HepG2 (cell line): ENCODE data around the gene TFE3. TPM values are rescaled to one million over a fixed set of nuclear protein-coding genes. Genes with fewer than 3 reads are reported as not detected.

Experiments
- FOXM1 ChIP-seq: sonication (generic); formaldehyde crosslinking; IDR thresholded peaks from 2 replicates; pipeline ENCODE4 v1.5.0; 2020; ENCODE audit warnings: missing genetic modification reagents
- KDM5B ChIP-seq: sonication (generic); formaldehyde crosslinking; IDR thresholded peaks from 2 replicates; pipeline ENCODE4 v1.4.0; 2020; ENCODE audit warnings: missing genetic modification reagents, mild to moderate bottlenecking, borderline replicate concordance
- KMT2B ChIP-seq: IDR thresholded peaks from 2 replicates; pipeline ENCODE4 v1.6.1; 2016; ENCODE audit warnings: missing genetic modification reagents, missing compliant biosample characterization
- PATZ1 ChIP-seq: sonication (generic); formaldehyde crosslinking; IDR thresholded peaks from 2 replicates; pipeline ENCODE4 v1.4.0; 2020; ENCODE audit warnings: missing genetic modification reagents
- POLR2A ChIP-seq, 2 experiments: IDR thresholded peaks; 2 replicates each; pipeline ENCODE4 v1.6.1; 2011; ENCODE audit warnings: low read depth in 2 of 2, low read length in 2 of 2, mild to moderate bottlenecking in 1 of 2, moderate library complexity in 1 of 2; ENCODE audit not compliant: insufficient read depth in 1 of 2
- SRSF4 ChIP-seq: fragments of 200-400 bp; formaldehyde crosslinking; IDR thresholded peaks from one replicate; pipeline ENCODE4 v1.6.1; 2018; ENCODE audit warnings: mild to moderate bottlenecking, low read depth, low read length, moderate library complexity; ENCODE audit not compliant: poor library complexity, severe bottlenecking
- ZFX ChIP-seq: sonication (generic); formaldehyde crosslinking; IDR thresholded peaks from 2 replicates; pipeline ENCODE4 v1.4.0; 2020; ENCODE audit warnings: mild to moderate bottlenecking, low read depth, missing genetic modification reagents, moderate library complexity
- ZNF605 ChIP-seq: sonication (generic); formaldehyde crosslinking; IDR thresholded peaks from 2 replicates; pipeline ENCODE4 v1.8.0; 2022; ENCODE audit warnings: mild to moderate bottlenecking, missing genetic modification reagents
- ZNF768 ChIP-seq: sonication (generic); formaldehyde crosslinking; IDR thresholded peaks from 2 replicates; pipeline ENCODE4 v1.4.0; 2020; ENCODE audit warnings: missing genetic modification reagents
- ZNF776 ChIP-seq: sonication (generic); formaldehyde crosslinking; IDR thresholded peaks from 2 replicates; pipeline ENCODE4 v1.4.0; 2020; ENCODE audit warnings: mild to moderate bottlenecking, missing genetic modification reagents
- ZNF891 ChIP-seq: sonication (generic); formaldehyde crosslinking; IDR thresholded peaks from 2 replicates; pipeline ENCODE4 v1.5.0; 2020; ENCODE audit warnings: mild to moderate bottlenecking, missing genetic modification reagents
- polyA plus RNA-seq, 8 experiments: library from polyadenylated mRNA; depleted of rRNA in 3 of 8; stranded (reverse) in 7 of 8; unstranded in 1 of 8; fragments of >200 nt; fragmentation: Illumina TruSeq in 4 of 8; extraction: Trizol in 4 of 8; gene quantifications; 2 replicates each; pipeline versions ENCODE4 v1.2.1 to v1.2.3, GENCODE V29; 2011 to 2016; ENCODE audit warnings: low read depth in 4 of 8, missing spikeins in 1 of 8, mixed read lengths in 1 of 8; ENCODE audit not compliant: insufficient read depth in 1 of 8
- total RNA-seq, 5 experiments: library from RNA; depleted of rRNA; stranded (reverse); fragments of >200 nt; fragmentation: Illumina TruSeq; extraction: Trizol; gene quantifications; 2 replicates each; pipeline ENCODE4 v1.2.3, GENCODE V29; 2016; ENCODE audit warnings: low read depth in 1 of 5
- TF ChIP-seq, protein P1 (sequence below): sonication (generic); formaldehyde crosslinking; IDR thresholded peaks from 2 replicates; pipeline ENCODE4 v1.4.0; 2020; ENCODE audit warnings: missing genetic modification reagents
- TF ChIP-seq, protein P2 (sequence below), 2 experiments: IDR thresholded peaks; 2 replicates each; pipeline ENCODE4 v1.6.1; 2011 to 2012; ENCODE audit warnings: low read length in 2 of 2, borderline replicate concordance in 1 of 2, low read depth in 1 of 2, mild to moderate bottlenecking in 1 of 2, moderate library complexity in 1 of 2
- TF ChIP-seq, protein P3 (sequence below): sonication (generic); formaldehyde crosslinking; IDR thresholded peaks from 2 replicates; pipeline ENCODE4 v1.8.0; 2022; ENCODE audit warnings: mild to moderate bottlenecking, missing genetic modification reagents, borderline replicate concordance
- TF ChIP-seq, protein P4 (sequence below): sonication (generic); formaldehyde crosslinking; conservative IDR thresholded peaks from 2 replicates; pipeline ENCODE4 v1.8.1; 2023; ENCODE audit warnings: missing genetic modification reagents
- TF ChIP-seq, protein P5 (sequence below): sonication (generic); formaldehyde crosslinking; IDR thresholded peaks from 2 replicates; pipeline ENCODE4 v1.4.0; 2020; ENCODE audit warnings: mild to moderate bottlenecking, missing genetic modification reagents

The TFE3 gene
- total and polyA plus RNA-seq, 2 of the 13 experiments (the other 11 are each of a cell fraction or from before 2014, with no cell fraction given), result 8.3 to 12.3 TPM

DNA sequence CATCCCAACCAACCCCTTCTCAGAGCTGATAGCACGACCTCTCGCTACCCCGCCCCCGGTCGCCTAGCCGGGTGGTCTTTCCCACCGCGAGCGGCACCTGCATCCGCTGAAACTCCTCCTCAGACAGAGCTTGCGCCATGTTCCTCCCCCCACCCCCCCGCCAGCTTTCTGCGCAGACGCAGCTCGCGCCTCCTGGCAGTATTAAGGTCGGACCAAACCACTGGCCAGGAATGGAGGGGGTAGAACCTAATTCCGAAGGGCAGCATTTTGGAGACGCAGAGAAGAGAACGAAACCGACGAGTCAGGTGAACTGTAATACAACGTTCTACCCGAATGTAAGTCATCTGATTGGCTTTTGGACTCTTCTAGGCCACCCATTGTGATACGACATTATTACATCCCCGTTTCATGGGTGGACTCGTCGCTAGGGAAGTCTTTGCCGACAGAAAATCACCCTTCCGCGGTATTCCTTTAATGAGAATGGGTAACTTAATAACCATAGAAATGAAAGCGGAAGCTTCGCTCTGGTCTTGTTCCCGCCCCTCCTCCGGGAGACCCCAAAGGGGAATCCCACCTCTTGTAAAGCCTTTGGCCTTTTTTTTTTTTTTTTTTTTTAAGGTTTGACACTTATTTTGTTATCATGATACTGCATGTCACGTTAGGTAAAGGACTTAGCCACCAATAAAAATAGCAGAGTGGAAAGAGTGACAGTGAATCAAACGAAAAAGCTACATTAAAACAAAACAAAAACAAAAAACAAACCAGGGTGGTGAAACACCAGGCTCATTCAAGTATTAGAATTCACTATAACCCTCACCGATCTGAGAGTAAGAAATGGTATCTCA, 40.8 kb downstream of the TFE3 start, which contains the start of gene GRIPAP1 (continued):
- TF ChIP-seq, protein P1, sequence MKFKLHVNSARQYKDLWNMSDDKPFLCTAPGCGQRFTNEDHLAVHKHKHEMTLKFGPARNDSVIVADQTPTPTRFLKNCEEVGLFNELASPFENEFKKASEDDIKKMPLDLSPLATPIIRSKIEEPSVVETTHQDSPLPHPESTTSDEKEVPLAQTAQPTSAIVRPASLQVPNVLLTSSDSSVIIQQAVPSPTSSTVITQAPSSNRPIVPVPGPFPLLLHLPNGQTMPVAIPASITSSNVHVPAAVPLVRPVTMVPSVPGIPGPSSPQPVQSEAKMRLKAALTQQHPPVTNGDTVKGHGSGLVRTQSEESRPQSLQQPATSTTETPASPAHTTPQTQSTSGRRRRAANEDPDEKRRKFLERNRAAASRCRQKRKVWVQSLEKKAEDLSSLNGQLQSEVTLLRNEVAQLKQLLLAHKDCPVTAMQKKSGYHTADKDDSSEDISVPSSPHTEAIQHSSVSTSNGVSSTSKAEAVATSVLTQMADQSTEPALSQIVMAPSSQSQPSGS (CRISPR knock-in tag), result no peak
- TF ChIP-seq KDM5B (CRISPR knock-in tag) (no peak), ZNF768 (CRISPR knock-in tag) (no peak), ZNF776 (CRISPR knock-in tag) (no peak), POLR2A (IDR thresholded peaks at IDR 0.05; ENCODE audit: insufficient read depth in 1 of 2, low read depth in 2 of 2, low read length in 2 of 2) (peak in 1 of 2 experiments; percentile 73; a peak in 3 of 4 replicates), PATZ1 (CRISPR knock-in tag) (peak; percentile 86), SRSF4 (no peak), KMT2B (CRISPR knock-in tag) (no peak), ZNF891 (CRISPR knock-in tag) (no peak), FOXM1 (CRISPR knock-in tag) (no peak), ZFX (no peak), ZNF605 (0 out of 2 replicates have a peak, but pooled peaks have one; percentile 22)
- TF ChIP-seq, protein P2, sequence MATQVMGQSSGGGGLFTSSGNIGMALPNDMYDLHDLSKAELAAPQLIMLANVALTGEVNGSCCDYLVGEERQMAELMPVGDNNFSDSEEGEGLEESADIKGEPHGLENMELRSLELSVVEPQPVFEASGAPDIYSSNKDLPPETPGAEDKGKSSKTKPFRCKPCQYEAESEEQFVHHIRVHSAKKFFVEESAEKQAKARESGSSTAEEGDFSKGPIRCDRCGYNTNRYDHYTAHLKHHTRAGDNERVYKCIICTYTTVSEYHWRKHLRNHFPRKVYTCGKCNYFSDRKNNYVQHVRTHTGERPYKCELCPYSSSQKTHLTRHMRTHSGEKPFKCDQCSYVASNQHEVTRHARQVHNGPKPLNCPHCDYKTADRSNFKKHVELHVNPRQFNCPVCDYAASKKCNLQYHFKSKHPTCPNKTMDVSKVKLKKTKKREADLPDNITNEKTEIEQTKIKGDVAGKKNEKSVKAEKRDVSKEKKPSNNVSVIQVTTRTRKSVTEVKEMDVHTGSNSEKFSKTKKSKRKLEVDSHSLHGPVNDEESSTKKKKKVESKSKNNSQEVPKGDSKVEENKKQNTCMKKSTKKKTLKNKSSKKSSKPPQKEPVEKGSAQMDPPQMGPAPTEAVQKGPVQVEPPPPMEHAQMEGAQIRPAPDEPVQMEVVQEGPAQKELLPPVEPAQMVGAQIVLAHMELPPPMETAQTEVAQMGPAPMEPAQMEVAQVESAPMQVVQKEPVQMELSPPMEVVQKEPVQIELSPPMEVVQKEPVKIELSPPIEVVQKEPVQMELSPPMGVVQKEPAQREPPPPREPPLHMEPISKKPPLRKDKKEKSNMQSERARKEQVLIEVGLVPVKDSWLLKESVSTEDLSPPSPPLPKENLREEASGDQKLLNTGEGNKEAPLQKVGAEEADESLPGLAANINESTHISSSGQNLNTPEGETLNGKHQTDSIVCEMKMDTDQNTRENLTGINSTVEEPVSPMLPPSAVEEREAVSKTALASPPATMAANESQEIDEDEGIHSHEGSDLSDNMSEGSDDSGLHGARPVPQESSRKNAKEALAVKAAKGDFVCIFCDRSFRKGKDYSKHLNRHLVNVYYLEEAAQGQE (IDR thresholded peaks at IDR 0.05; ENCODE audit: borderline replicate concordance in 1 of 2, low read depth in 1 of 2, low read length in 2 of 2), result peak in 1 of 2 experiments; percentile 32; a peak in 1 of 4 replicates
- TF ChIP-seq, protein P3, sequence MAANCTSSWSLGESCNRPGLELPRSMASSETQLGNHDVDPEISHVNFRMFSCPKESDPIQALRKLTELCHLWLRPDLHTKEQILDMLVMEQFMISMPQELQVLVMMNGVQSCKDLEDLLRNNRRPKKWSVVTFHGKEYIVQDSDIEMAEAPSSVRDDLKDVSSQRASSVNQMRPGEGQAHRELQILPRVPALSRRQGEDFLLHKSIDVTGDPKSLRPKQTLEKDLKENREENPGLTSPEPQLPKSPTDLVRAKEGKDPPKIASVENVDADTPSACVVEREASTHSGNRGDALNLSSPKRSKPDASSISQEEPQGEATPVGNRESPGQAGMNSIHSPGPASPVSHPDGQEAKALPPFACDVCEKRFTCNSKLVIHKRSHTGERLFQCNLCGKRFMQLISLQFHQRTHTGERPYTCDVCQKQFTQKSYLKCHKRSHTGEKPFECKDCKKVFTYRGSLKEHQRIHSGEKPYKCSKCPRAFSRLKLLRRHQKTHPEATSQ (CRISPR knock-in tag), result no peak
- TF ChIP-seq, protein P4, sequence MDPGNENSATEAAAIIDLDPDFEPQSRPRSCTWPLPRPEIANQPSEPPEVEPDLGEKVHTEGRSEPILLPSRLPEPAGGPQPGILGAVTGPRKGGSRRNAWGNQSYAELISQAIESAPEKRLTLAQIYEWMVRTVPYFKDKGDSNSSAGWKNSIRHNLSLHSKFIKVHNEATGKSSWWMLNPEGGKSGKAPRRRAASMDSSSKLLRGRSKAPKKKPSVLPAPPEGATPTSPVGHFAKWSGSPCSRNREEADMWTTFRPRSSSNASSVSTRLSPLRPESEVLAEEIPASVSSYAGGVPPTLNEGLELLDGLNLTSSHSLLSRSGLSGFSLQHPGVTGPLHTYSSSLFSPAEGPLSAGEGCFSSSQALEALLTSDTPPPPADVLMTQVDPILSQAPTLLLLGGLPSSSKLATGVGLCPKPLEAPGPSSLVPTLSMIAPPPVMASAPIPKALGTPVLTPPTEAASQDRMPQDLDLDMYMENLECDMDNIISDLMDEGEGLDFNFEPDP, result no peak
- TF ChIP-seq, protein P5, sequence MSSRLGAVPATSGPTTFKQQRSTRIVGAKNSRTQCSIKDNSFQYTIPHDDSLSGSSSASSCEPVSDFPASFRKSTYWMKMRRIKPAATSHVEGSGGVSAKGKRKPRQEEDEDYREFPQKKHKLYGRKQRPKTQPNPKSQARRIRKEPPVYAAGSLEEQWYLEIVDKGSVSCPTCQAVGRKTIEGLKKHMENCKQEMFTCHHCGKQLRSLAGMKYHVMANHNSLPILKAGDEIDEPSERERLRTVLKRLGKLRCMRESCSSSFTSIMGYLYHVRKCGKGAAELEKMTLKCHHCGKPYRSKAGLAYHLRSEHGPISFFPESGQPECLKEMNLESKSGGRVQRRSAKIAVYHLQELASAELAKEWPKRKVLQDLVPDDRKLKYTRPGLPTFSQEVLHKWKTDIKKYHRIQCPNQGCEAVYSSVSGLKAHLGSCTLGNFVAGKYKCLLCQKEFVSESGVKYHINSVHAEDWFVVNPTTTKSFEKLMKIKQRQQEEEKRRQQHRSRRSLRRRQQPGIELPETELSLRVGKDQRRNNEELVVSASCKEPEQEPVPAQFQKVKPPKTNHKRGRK (CRISPR knock-in tag), result no peak
